ENCODE results near the gene MACROH2A1. TPM values are rescaled to one million over a fixed set of nuclear protein-coding genes. Genes with fewer than 3 reads are reported as not detected.

Gene MACROH2A1
- total and polyA plus RNA-seq, 2 experiments from 2014 or later, result 64.9 to 81.6 TPM

- TF ChIP-seq REST (IDR thresholded peaks at IDR 0.05; ENCODE audit: unreplicated experiment), result no peak
- TF ChIP-seq CREB1 (CRISPR knock-in tag; IDR thresholded peaks at IDR 0.05; ENCODE audit: low read depth), result no peak
- TF ChIP-seq CTCF (conservative IDR thresholded peaks at IDR 0.05; ENCODE audit: low read depth in 2 of 2), result no peak
These were observed 83.6 kb downstream of the MACROH2A1 start (continued) for GRCh38 chr5:135315386-135315785.

GRCh38 chr5:135313946-135314345, 85.1 kb downstream of the MACROH2A1 start:
- H3K9me3 Mint-ChIP-seq, result no peaks in the 10 kb centered on the region; the same call in 2 of the 3 replicates
- H3K79me2 ChIP-seq (replicated peaks; ENCODE audit: insufficient read depth), result no peaks in the 10 kb centered on the region
- no peaks in the 10 kb centered on the region for H3K27me3 ChIP-seq (ENCODE audit: insufficient read depth)
- no peaks in the 10 kb centered on the region for H3K4me1 Mint-ChIP-seq
- H3F3A ChIP-seq (replicated peaks; ENCODE audit: low read depth), result no peaks in the 10 kb centered on the region
- no peak overlapping the region for H3K4me3 ChIP-seq
- H2AFZ ChIP-seq, result no peak overlapping the region
- no peaks in the 10 kb centered on the region for H3K36me3 Mint-ChIP-seq (ENCODE audit: low read depth)
- no peak overlapping the region for H3K27ac ChIP-seq (ENCODE audit: low read depth)
- H3K27me3 Mint-ChIP-seq (ENCODE audit: insufficient read depth, low read depth, poor library complexity), result peaks cover 9% of the 10 kb centered on the region
- ATAC-seq (no peak), DNase-seq (ENCODE audit: low spot score) (no peak)
- no peaks in the 10 kb centered on the region for H3K36me3 ChIP-seq (ENCODE audit: insufficient read depth)
- no peaks in the 10 kb centered on the region for H3K4me1 ChIP-seq (ENCODE audit: insufficient read depth)
- H3K9me2 ChIP-seq (ENCODE audit: insufficient read depth), result no peaks in the 10 kb centered on the region; the same call in 1 of the 2 replicates
- H3K4me2 ChIP-seq, result no peak overlapping the region
- no peak overlapping the region for H3K27ac Mint-ChIP-seq
- H4K20me1 ChIP-seq (replicated peaks; ENCODE audit: insufficient read depth), result no peaks in the 10 kb centered on the region
- no peak overlapping the region for H3K4me3 Mint-ChIP-seq
- TF ChIP-seq CTCF (conservative IDR thresholded peaks at IDR 0.05; ENCODE audit: low read depth in 2 of 2) (no peak), STAT1 (IDR thresholded peaks at IDR 0.05; ENCODE audit: unreplicated experiment) (no peak), POLR2AphosphoS5 (IDR thresholded peaks at IDR 0.05; ENCODE audit: low read depth) (no peak), EZH2 (IDR thresholded peaks at IDR 0.05; ENCODE audit: low read depth, unreplicated experiment) (no peak), EZH2phosphoT487 (IDR thresholded peaks at IDR 0.05; ENCODE audit: unreplicated experiment) (no peak), ZNF114 (CRISPR knock-in tag; IDR thresholded peaks at IDR 0.05) (no peak), ZNF331 (CRISPR knock-in tag; IDR thresholded peaks at IDR 0.05; ENCODE audit: low read depth) (no peak), REST (IDR thresholded peaks at IDR 0.05; ENCODE audit: unreplicated experiment) (no peak)

Measured in GM23338 (cell line).